Adrenal gland (tissue), 5 donors: ENCODE results near the gene MRFAP1L1.

Experiments used
- POLR2A ChIP-seq, 2 donors: fragments of 450-650 bp; IDR thresholded peaks; one replicate each; pipeline ENCODE4 v1.6.1; 2017; ENCODE audit warnings: antibody characterized with exemption in 2 of 2, mild to moderate bottlenecking in 2 of 2, moderate library complexity in 1 of 2
- TF ChIP-seq, protein P1 (sequence below), 6 experiments: fragments of 450-650 bp in 4 of 6; fragments of 200-600 bp in 2 of 6; sonication (generic) in 1 of 6; IDR thresholded peaks; 1 replicate in 5 of 6; 2 replicates in 1 of 6; pipeline versions ENCODE4 v1.5.1 to v1.8.0; 2016 to 2021; ENCODE audit warnings: antibody characterized with exemption in 6 of 6, mild to moderate bottlenecking in 2 of 6, moderate library complexity in 1 of 6
- donor health status: DM: no; HTN: no; CAD: no.

DNA sequence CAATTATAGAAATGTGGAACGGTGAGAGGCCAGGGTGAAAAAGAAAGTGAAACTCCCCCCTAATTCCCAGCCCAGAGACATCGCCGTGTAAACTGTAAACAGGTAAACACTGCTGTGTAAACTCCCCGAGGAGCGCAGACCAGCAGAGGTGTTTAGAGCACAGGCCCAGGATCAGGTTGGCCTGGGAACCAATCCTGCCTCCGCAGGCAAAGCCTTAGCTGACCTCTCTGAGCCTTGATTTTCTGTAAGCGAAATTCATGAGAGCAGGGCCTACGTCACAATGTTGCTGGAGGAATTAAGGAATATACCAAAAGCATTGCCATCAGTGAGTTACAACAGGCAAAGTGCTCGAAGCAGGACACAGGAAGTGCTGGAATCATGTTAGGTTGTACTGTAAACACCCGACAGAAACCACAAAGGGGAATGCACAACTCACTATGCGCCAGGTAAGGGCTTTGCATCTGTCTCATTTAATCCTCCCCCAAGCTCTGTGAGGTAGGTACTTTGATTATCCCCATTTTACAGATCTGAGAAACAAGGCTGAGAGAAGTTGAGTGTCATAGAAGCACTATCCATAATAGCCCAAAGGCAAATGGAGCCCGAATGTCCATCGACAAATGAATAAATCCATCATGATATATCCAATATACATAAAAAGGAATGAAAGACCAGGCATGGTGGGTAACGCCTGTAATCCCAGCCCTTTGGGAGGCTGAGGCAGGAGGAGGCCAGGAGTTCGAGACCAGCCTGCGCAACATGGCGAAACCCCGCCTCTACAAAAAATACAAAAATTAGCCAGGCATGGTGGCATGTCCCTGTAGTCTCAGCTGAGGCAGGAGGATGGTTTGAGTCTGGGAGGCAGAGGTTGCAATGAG, 42.2 kb upstream of the MRFAP1L1 start:
- TF ChIP-seq, protein P1, sequence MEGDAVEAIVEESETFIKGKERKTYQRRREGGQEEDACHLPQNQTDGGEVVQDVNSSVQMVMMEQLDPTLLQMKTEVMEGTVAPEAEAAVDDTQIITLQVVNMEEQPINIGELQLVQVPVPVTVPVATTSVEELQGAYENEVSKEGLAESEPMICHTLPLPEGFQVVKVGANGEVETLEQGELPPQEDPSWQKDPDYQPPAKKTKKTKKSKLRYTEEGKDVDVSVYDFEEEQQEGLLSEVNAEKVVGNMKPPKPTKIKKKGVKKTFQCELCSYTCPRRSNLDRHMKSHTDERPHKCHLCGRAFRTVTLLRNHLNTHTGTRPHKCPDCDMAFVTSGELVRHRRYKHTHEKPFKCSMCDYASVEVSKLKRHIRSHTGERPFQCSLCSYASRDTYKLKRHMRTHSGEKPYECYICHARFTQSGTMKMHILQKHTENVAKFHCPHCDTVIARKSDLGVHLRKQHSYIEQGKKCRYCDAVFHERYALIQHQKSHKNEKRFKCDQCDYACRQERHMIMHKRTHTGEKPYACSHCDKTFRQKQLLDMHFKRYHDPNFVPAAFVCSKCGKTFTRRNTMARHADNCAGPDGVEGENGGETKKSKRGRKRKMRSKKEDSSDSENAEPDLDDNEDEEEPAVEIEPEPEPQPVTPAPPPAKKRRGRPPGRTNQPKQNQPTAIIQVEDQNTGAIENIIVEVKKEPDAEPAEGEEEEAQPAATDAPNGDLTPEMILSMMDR (IDR thresholded peaks at IDR 0.05), result no peak
- no peak for TF ChIP-seq POLR2A (IDR thresholded peaks at IDR 0.05)
